HepG2 (cell line): Measurements from ENCODE around the gene KIF26B. TPM values are rescaled to one million over a fixed set of nuclear protein-coding genes. Genes with fewer than 3 reads are reported as not detected.

Source experiments
- ATAC-seq: fragments of 200-7000 bp; cut with Tn5 transposase; 3 replicates; pipeline ENCODE4 v1.9.1; 2020; ENCODE audit warnings: mild to moderate bottlenecking, moderate library complexity
- BruUV-seq: library from RNA; stranded (reverse); fragments of 400-500 nt; replicated peaks from 2 replicates; lab custom pipeline; 2021; lab: Mats Ljungman, UMichigan
- CTCF ChIA-PET: fragments of 300-600 bp; formaldehyde crosslinking; extraction: SDS; loops from one replicate; lab custom pipeline; 2021; ENCODE audit warnings: low total read pairs, inconsistent platforms, low intra/inter-chr PET ratio; lab: Yijun Ruan, JAX
- POLR2A ChIA-PET: fragments of 350-600 bp; sonication (Branson Sonifier 250); formaldehyde crosslinking; loops from one replicate; lab custom pipeline; 2020; ENCODE audit warnings: antibody characterized with exemption, inconsistent platforms; lab: Yijun Ruan, JAX
- DNase-seq: peaks from one replicate; pipeline ENCODE4 v3.0.0-alpha.2; 2015; ENCODE audit warnings: low spot score
- FAIRE-seq: peaks from 3 replicates; lab custom pipeline; 2011; peaks lifted over from hg19 to GRCh38; lab: Jason Lieb, UNC
- H2AFZ ChIP-seq: one replicate; pipeline ENCODE4 v1.6.1; 2011; ENCODE audit warnings: low read length, inconsistent platforms
- H3K27ac ChIP-seq: fragments of 300-600 bp; 3 replicates; pipeline ENCODE4 v1.8.0; 2011; ENCODE audit warnings: mixed run types, mild to moderate bottlenecking, mixed read lengths, low read length, inconsistent platforms; ENCODE audit not compliant: insufficient read depth; ENCODE audit errors: extremely low read length
- H3K27me3 ChIP-seq, 2 experiments: fragments of 200-600 bp in 1 of 2; 2 replicates in 1 of 2; 3 replicates in 1 of 2; pipeline versions ENCODE4 v1.6.0 to v1.8.0; 2011; ENCODE audit warnings: low read length in 2 of 2, mild to moderate bottlenecking in 2 of 2, moderate library complexity in 2 of 2, inconsistent platforms in 1 of 2; ENCODE audit not compliant: insufficient read depth in 2 of 2, control insufficient read depth in 1 of 2
- H3K36me3 ChIP-seq, 2 experiments: fragments of 200-600 bp in 1 of 2; replicated peaks in 1 of 2; 2 replicates in 1 of 2; 3 replicates in 1 of 2; pipeline versions ENCODE4 v1.5.1 to v1.8.0; 2011; ENCODE audit warnings: low read length in 2 of 2, inconsistent platforms in 1 of 2; ENCODE audit not compliant: insufficient read depth in 2 of 2, control insufficient read depth in 1 of 2
- H3K4me1 ChIP-seq: 2 replicates; pipeline ENCODE4 v1.5.1; 2012; ENCODE audit warnings: low read length, inconsistent platforms; ENCODE audit not compliant: insufficient read depth
- H3K4me2 ChIP-seq: 2 replicates; pipeline ENCODE4 v1.6.0; 2011; ENCODE audit warnings: low read depth, low read length, inconsistent platforms
- H3K4me3 ChIP-seq, 3 experiments: fragments of 200-600 bp in 1 of 3; sonication (generic), shearing (Covaris generic) in 1 of 3; replicated peaks in 1 of 3; 2 replicates each; pipeline ENCODE4 v1.5.1; 2011 to 2016; ENCODE audit warnings: low read length in 3 of 3, inconsistent platforms in 2 of 3, low read depth in 2 of 3, mild to moderate bottlenecking in 2 of 3, control low read depth in 1 of 3, mixed read lengths in 1 of 3; ENCODE audit not compliant: insufficient read depth in 1 of 3
- H3K79me2 ChIP-seq: one replicate; pipeline ENCODE4 v1.6.1; 2011; ENCODE audit warnings: low read length, inconsistent platforms; ENCODE audit not compliant: insufficient read depth
- H3K9ac ChIP-seq: 2 replicates; pipeline ENCODE4 v1.6.0; 2011; ENCODE audit warnings: mild to moderate bottlenecking, low read depth, low read length, inconsistent platforms; ENCODE audit not compliant: insufficient read depth
- H3K9me3 ChIP-seq: 2 replicates; pipeline ENCODE4 v1.5.1; 2012; ENCODE audit warnings: mild to moderate bottlenecking, low read length
- H4K20me1 ChIP-seq: 2 replicates; pipeline ENCODE4 v1.6.0; 2011; ENCODE audit warnings: inconsistent platforms, mild to moderate bottlenecking, low read length, moderate library complexity; ENCODE audit not compliant: insufficient read depth
- CEBPB ChIP-seq: IDR thresholded peaks from 2 replicates; pipeline ENCODE4 v1.6.1; 2011; ENCODE audit warnings: low read depth, low read length, improper control_type of control experiment, borderline replicate concordance
- CREB1 ChIP-seq, 2 experiments: fragments of 450-650 bp in 1 of 2; IDR thresholded peaks; 2 replicates each; pipeline ENCODE4 v1.6.1; 2016 to 2017; ENCODE audit warnings: control low read depth in 1 of 2, mild to moderate bottlenecking in 1 of 2, missing compliant biosample characterization in 1 of 2, missing genetic modification characterization in 1 of 2
- CSRNP2 ChIP-seq: sonication (generic); formaldehyde crosslinking; conservative IDR thresholded peaks from 2 replicates; pipeline ENCODE4 v1.8.0; 2022; ENCODE audit warnings: low read depth, missing genetic modification reagents
- EHMT2 ChIP-seq: fragments of 200-600 bp; sonication (generic); IDR thresholded peaks from 2 replicates; pipeline ENCODE4 v1.7.0; 2017; ENCODE audit warnings: antibody characterized with exemption, low read depth, low read length, borderline replicate concordance
- HOXA5 ChIP-seq: sonication (generic); formaldehyde crosslinking; IDR thresholded peaks from 2 replicates; pipeline ENCODE4 v1.4.0; 2020; ENCODE audit warnings: missing genetic modification reagents
- PHF20 ChIP-seq: sonication (generic); formaldehyde crosslinking; IDR thresholded peaks from 2 replicates; pipeline ENCODE4 v1.5.0; 2020; ENCODE audit warnings: mild to moderate bottlenecking, missing genetic modification reagents
- TBX2 ChIP-seq: sonication (generic); formaldehyde crosslinking; IDR thresholded peaks from 2 replicates; pipeline ENCODE4 v1.5.0; 2020; ENCODE audit warnings: missing genetic modification reagents, mild to moderate bottlenecking, borderline replicate concordance
- TERF1 ChIP-seq: sonication (generic); formaldehyde crosslinking; IDR thresholded peaks from 2 replicates; pipeline ENCODE4 v1.8.0; 2022; ENCODE audit warnings: mild to moderate bottlenecking, missing genetic modification reagents, moderate library complexity
- ZNF136 ChIP-seq: sonication (generic); formaldehyde crosslinking; IDR thresholded peaks from 2 replicates; pipeline ENCODE4 v1.8.1; 2022; ENCODE audit warnings: low read depth, mild to moderate bottlenecking, moderate library complexity, missing genetic modification reagents
- ZNF382 ChIP-seq: sonication (generic); formaldehyde crosslinking; IDR thresholded peaks from 2 replicates; pipeline ENCODE4 v1.5.0; 2020; ENCODE audit warnings: missing genetic modification reagents, mild to moderate bottlenecking, borderline replicate concordance
- ZNF703 ChIP-seq: sonication (generic); formaldehyde crosslinking; IDR thresholded peaks from 2 replicates; pipeline ENCODE4 v1.5.1; 2020; ENCODE audit warnings: missing genetic modification reagents, mild to moderate bottlenecking, moderate library complexity, borderline replicate concordance
- ZNF784 ChIP-seq: sonication (generic); formaldehyde crosslinking; IDR thresholded peaks from 2 replicates; pipeline ENCODE4 v1.5.1; 2020; ENCODE audit warnings: missing genetic modification reagents, mild to moderate bottlenecking, borderline replicate concordance
- WGBS: methylation state at CpG from one replicate; pipeline ENCODE4 v1.1.6; 2017; ENCODE audit warnings: low lambda C conversion rate; 5-methylcytosine and 5-hydroxymethylcytosine counted together
- in situ Hi-C: cut with HindIII; loops from 2 replicates; pipeline ENCODE4 v1.10.0; 2017; ENCODE audit warnings: low pct_unique_long_range_greater_than_20kb; ENCODE audit not compliant: extremely low pct_ligation_motif_present
- intact Hi-C: fragments of 100-400 bp; cut with micrococcal nuclease; formaldehyde crosslinking; loops from one replicate; pipeline ENCODE4 v1.10.0; 2022; ENCODE audit not compliant: unreplicated experiment
- polyA plus RNA-seq, 8 experiments: library from polyadenylated mRNA; depleted of rRNA in 3 of 8; stranded (reverse) in 7 of 8; unstranded in 1 of 8; fragments of >200 nt; fragmentation: Illumina TruSeq in 4 of 8; extraction: Trizol in 4 of 8; gene quantifications; 2 replicates each; pipeline versions ENCODE4 v1.2.1 to v1.2.3, GENCODE V29; 2011 to 2016; ENCODE audit warnings: low read depth in 4 of 8, missing spikeins in 1 of 8, mixed read lengths in 1 of 8; ENCODE audit not compliant: insufficient read depth in 1 of 8
- total RNA-seq, 5 experiments: library from RNA; depleted of rRNA; stranded (reverse); fragments of >200 nt; fragmentation: Illumina TruSeq; extraction: Trizol; gene quantifications; 2 replicates each; pipeline ENCODE4 v1.2.3, GENCODE V29; 2016; ENCODE audit warnings: low read depth in 1 of 5
- TF ChIP-seq, protein P1 (sequence below): sonication (generic); formaldehyde crosslinking; conservative IDR thresholded peaks from 2 replicates; pipeline ENCODE4 v1.8.0; 2022; ENCODE audit warnings: mild to moderate bottlenecking, moderate library complexity, missing genetic modification reagents
- TF ChIP-seq, protein P2 (sequence below): IDR thresholded peaks from 2 replicates; pipeline ENCODE4 v1.6.1; 2016; ENCODE audit warnings: missing compliant biosample characterization, missing genetic modification reagents, borderline replicate concordance
- TF ChIP-seq, protein P3 (sequence below): sonication (generic); formaldehyde crosslinking; IDR thresholded peaks from 2 replicates; pipeline ENCODE4 v1.4.0; 2020; ENCODE audit warnings: missing genetic modification reagents

The KIF26B gene
- total and polyA plus RNA-seq, 2 of the 13 experiments (the other 11 are each of a cell fraction or from before 2014, with no cell fraction given) = 0.08 to 0.09 TPM

DNA sequence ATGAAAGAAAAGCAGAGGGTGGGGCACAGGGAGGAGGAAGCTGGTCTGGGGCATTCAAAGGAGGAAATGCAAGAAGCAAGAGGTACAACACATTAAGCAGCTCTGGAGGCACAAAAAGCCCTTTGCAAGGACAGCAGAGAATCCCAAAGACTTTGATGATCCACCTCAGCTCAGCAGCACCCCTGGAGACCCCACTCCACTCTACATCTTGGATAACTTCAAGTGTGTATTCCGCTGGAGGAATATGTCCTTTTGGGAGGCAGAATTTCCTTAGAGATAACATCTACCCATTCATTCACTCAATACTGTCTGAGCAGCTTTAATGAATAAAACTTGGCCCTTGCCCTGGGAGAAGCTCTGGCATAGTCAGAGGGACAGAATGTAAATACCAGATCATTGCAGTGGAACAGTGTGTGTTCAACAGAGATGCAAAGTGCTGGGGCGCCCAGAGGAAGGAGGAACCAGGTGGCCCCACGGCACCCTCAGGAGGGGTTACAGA is 599.7 kb downstream of the KIF26B start:
- Histone ChIP-seq H2AFZ (no peak overlapping the region), H3K9ac (no peak overlapping the region), H4K20me1 (no peaks in the 10 kb centered on the region), H3K4me2 (no peak overlapping the region), H3K4me1 (no peaks in the 10 kb centered on the region), H3K27ac (no peak overlapping the region), H3K36me3 (no peaks in the 10 kb centered on the region), H3K4me3 (no peak overlapping the region), H3K27me3 (no peaks in the 10 kb centered on the region), H3K9me3 (no peaks in the 10 kb centered on the region), H3K79me2 (no peaks in the 10 kb centered on the region)
- WGBS = 94% methylated on average over 3 of the region's 3 CpGs
- ChIA-PET CTCF (no interaction called here), POLR2A (no interaction called here)
- BruUV-seq = no TSS peak
- no peak for DNase-seq
- ATAC-seq = no peak
- no peak for FAIRE-seq
- intact Hi-C loops = no loop called here
- in situ Hi-C loops = no loop called here
- TF ChIP-seq, protein P1, sequence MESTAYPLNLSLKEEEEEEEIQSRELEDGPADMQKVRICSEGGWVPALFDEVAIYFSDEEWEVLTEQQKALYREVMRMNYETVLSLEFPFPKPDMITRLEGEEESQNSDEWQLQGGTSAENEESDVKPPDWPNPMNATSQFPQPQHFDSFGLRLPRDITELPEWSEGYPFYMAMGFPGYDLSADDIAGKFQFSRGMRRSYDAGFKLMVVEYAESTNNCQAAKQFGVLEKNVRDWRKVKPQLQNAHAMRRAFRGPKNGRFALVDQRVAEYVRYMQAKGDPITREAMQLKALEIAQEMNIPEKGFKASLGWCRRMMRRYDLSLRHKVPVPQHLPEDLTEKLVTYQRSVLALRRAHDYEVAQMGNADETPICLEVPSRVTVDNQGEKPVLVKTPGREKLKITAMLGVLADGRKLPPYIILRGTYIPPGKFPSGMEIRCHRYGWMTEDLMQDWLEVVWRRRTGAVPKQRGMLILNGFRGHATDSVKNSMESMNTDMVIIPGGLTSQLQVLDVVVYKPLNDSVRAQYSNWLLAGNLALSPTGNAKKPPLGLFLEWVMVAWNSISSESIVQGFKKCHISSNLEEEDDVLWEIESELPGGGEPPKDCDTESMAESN (CRISPR knock-in tag) = no peak
- TF ChIP-seq CREB1 (IDR thresholded peaks at IDR 0.05) = no peak
- TF ChIP-seq CREB1 (CRISPR knock-in tag; IDR thresholded peaks at IDR 0.05) = no peak
- no peak for TF ChIP-seq TERF1 (CRISPR knock-in tag)
- no peak for TF ChIP-seq CSRNP2 (CRISPR knock-in tag)
- TF ChIP-seq ZNF136 (CRISPR knock-in tag) = no peak
- TF ChIP-seq HOXA5 = no peak
- no peak for TF ChIP-seq TBX2 (CRISPR knock-in tag)
- no peak for TF ChIP-seq ZNF382 (CRISPR knock-in tag)
- TF ChIP-seq CEBPB = no peak
- TF ChIP-seq PHF20 = no peak
- TF ChIP-seq ZNF784 (CRISPR knock-in tag) = no peak
- TF ChIP-seq, protein P2, sequence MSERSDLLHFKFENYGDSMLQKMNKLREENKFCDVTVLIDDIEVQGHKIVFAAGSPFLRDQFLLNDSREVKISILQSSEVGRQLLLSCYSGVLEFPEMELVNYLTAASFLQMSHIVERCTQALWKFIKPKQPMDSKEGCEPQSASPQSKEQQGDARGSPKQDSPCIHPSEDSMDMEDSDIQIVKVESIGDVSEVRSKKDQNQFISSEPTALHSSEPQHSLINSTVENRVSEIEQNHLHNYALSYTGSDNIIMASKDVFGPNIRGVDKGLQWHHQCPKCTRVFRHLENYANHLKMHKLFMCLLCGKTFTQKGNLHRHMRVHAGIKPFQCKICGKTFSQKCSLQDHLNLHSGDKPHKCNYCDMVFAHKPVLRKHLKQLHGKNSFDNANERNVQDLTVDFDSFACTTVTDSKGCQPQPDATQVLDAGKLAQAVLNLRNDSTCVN (CRISPR knock-in tag) = no peak
- TF ChIP-seq ZNF703 (CRISPR knock-in tag) = no peak
- TF ChIP-seq, protein P3, sequence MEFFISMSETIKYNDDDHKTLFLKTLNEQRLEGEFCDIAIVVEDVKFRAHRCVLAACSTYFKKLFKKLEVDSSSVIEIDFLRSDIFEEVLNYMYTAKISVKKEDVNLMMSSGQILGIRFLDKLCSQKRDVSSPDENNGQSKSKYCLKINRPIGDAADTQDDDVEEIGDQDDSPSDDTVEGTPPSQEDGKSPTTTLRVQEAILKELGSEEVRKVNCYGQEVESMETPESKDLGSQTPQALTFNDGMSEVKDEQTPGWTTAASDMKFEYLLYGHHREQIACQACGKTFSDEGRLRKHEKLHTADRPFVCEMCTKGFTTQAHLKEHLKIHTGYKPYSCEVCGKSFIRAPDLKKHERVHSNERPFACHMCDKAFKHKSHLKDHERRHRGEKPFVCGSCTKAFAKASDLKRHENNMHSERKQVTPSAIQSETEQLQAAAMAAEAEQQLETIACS (CRISPR knock-in tag) = no peak
- no peak for TF ChIP-seq EHMT2
